Stimulated activated effector memory CD8-positive, alpha-beta T cell treated with anti-CD3 and anti-CD28 coated beads, Interleukin-12 subunit alpha, Interleukin-12 subunit beta, amount 100 ng/mL, for 72 hours (primary cell): Measurements from ENCODE around the gene TASP1.

Source experiments
- ATAC-seq: fragments of 150-1000 bp; cut with Tn5 transposase; 2 replicates; pipeline ENCODE4 v1.10.0; 2021
- DNase-seq, 2 donors: peaks; one replicate each; pipeline ENCODE4 v3.0.0; 2021 to 2022; ENCODE audit warnings: low spot score in 2 of 2
- H3K27ac Mint-ChIP-seq: one replicate; pipeline ENCODE4 v1.8.0; 2022; ENCODE audit warnings: mild to moderate bottlenecking, mixed read lengths
- H3K36me3 Mint-ChIP-seq: one replicate; pipeline ENCODE4 v1.8.0; 2022; ENCODE audit warnings: mild to moderate bottlenecking, mixed read lengths
- H3K4me1 Mint-ChIP-seq: one replicate; pipeline ENCODE4 v1.8.0; 2022; ENCODE audit warnings: mixed read lengths
- H3K4me3 Mint-ChIP-seq: one replicate; pipeline ENCODE4 v1.8.0; 2022; ENCODE audit warnings: mild to moderate bottlenecking, mixed read lengths
- H3K9me3 Mint-ChIP-seq: one replicate; pipeline ENCODE4 v1.8.0; 2022; ENCODE audit warnings: mixed read lengths

TASP1 gene, protein sequence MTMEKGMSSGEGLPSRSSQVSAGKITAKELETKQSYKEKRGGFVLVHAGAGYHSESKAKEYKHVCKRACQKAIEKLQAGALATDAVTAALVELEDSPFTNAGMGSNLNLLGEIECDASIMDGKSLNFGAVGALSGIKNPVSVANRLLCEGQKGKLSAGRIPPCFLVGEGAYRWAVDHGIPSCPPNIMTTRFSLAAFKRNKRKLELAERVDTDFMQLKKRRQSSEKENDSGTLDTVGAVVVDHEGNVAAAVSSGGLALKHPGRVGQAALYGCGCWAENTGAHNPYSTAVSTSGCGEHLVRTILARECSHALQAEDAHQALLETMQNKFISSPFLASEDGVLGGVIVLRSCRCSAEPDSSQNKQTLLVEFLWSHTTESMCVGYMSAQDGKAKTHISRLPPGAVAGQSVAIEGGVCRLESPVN

DNA sequence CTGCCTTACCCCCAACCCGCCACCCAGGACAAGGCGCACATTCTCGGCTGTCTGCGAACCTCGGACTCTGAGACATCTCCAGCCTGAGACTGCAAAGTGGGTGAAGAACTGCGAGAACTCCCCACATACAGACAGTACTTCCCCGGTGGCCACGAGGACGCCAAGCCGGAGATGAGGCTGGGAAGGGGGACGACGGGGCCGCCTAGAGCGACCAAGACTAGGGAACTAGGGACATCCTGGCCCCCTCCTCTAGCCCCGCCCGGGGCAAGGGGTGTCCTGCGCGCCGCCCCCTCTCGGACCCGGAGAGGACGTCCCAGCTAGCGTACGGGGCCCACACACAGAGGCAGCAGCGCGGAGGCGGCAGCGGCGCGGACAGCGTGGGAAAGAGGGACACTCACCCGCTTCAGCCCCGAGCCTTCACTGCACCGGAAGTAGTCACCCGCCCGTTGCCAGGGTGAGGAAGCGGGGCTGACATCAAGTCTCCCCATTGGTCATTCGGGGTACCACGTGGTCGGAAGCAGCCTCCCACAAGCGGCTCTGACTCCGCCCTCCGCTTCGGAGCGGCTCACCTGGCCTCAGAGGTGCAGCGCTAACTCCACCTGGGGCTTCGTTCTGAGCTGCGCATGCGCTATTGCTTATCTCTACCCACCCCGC is at the start of gene TASP1:
TASP1 (minus strand) TSS at position 437 of the 654 bp plus-strand sequence. CDS start 8,854 bp downstream, outside the sequence.
- Mint-ChIP-seq H3K36me3 (peaks cover 12% of the 10 kb centered on the region), H3K27ac (peak within 1 kb of the TSS; percentile 90), H3K4me1 (peaks cover 17% of the 10 kb centered on the region), H3K4me3 (peak within 1 kb of the TSS; percentile 91), H3K9me3 (no peaks in the 10 kb centered on the region)
- ATAC-seq (peak; percentile 99), DNase-seq (peak; percentile 79 to 97)

DNA sequence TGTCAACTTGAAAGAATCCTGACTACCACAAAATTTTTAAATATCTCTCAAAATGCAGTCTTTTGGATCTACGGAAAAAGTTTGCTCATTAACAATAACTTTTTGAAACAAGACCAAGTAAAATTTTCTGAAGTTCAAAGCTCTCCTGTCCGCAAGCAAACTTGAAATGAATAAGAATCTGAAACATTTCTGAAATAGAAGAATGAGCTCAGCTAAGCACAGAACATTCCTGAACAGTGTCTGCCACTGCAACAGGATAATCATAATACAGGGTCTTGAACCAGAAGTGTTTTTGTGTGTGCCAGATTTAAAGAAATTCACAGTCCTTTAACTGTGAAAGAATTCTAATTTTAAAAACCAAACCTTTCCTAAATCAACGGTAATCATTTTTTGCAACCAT is 49.1 kb upstream of the TASP1 start:
- no peaks in the 10 kb centered on the region for H3K9me3 Mint-ChIP-seq
- no peaks in the 10 kb centered on the region for H3K36me3 Mint-ChIP-seq
- no peak for ATAC-seq
- no peak overlapping the region for H3K4me3 Mint-ChIP-seq
- H3K27ac Mint-ChIP-seq, result no peak overlapping the region
- no peak for DNase-seq
- H3K4me1 Mint-ChIP-seq, result peaks cover 7% of the 10 kb centered on the region

DNA sequence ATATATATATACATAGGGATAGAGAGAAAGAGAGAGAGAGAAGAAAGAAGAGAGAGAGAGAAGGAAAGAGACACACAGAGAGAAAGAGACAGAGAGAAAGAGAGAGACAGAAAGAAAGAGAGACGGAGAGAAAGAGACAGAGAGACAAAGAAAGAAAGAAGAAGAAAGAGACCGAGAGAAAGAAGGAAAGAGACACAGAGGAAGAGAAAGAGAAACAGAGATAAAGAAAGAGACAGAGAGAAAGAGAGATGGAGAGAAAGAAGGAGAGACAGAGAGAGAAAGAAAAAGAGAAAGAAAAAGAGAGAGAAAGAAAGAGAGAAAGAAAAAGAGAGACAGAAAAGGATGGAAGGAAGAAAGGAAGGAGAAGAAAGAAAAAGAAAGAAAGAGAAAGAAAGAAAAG is 46.9 kb upstream of the TASP1 start:
- ATAC-seq, result no peak
- no peaks in the 10 kb centered on the region for H3K9me3 Mint-ChIP-seq
- H3K4me3 Mint-ChIP-seq, result no peak overlapping the region
- no peaks in the 10 kb centered on the region for H3K36me3 Mint-ChIP-seq
- H3K4me1 Mint-ChIP-seq, result peaks cover 7% of the 10 kb centered on the region
- H3K27ac Mint-ChIP-seq, result no peak overlapping the region
- DNase-seq, result no peak

DNA sequence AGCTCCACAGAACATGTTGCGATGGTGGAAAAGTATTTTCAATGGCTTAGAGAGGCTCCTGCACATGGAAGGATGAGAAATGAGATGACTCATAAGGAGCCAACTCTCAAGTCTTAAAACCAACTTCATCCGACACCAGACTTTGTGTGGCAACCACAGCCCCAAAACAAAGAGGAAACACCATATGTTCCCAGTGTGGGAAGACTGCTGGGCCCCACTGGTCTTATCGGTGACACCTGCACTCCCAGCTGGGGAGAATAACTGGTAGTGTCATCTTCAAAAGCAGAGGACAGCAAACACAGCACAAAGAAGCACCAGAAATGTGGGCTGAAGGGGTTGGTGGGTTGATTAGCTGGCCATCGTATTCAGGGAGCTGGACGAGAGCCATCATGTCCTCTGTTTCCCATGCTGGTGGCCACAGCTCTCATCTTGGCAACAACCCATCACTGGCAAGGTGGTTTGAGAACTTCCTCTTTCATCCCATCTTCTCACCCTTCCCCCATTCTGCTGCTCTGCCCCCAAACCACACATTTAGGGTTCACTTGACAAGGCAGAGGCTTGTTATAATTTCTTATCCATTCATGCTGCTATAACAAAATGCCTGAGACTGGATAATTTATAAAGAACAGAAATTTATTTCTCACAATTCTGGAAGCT is 46.0 kb upstream of the TASP1 start:
- DNase-seq, result no peak
- peaks cover 7% of the 10 kb centered on the region for H3K4me1 Mint-ChIP-seq
- H3K9me3 Mint-ChIP-seq, result no peaks in the 10 kb centered on the region
- ATAC-seq, result no peak
- no peaks in the 10 kb centered on the region for H3K36me3 Mint-ChIP-seq
- H3K4me3 Mint-ChIP-seq, result no peak overlapping the region
- no peak overlapping the region for H3K27ac Mint-ChIP-seq

DNA sequence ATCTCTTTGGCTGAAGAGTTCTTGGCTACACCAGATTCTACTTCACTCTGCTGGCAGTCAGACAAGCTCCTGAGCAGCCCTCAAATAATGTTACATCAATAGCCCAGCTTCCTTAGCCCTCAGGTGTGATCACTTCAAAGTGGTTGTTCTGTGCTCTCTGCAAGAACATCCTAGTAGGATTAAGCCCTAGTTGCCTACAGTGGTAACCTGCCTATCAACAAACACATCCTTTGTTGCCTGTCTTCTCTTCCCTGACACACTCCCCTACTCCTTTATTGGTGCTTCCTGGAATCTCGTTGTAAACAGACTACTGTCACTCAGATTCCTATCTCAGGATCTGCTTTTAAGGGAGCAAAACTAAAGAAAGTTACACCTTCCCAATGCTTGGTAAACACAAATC is 45.1 kb upstream of the TASP1 start:
- ATAC-seq (no peak), DNase-seq (no peak)
- Mint-ChIP-seq H3K36me3 (no peaks in the 10 kb centered on the region), H3K9me3 (no peaks in the 10 kb centered on the region), H3K27ac (no peak overlapping the region), H3K4me1 (peaks cover 7% of the 10 kb centered on the region), H3K4me3 (no peak overlapping the region)

DNA sequence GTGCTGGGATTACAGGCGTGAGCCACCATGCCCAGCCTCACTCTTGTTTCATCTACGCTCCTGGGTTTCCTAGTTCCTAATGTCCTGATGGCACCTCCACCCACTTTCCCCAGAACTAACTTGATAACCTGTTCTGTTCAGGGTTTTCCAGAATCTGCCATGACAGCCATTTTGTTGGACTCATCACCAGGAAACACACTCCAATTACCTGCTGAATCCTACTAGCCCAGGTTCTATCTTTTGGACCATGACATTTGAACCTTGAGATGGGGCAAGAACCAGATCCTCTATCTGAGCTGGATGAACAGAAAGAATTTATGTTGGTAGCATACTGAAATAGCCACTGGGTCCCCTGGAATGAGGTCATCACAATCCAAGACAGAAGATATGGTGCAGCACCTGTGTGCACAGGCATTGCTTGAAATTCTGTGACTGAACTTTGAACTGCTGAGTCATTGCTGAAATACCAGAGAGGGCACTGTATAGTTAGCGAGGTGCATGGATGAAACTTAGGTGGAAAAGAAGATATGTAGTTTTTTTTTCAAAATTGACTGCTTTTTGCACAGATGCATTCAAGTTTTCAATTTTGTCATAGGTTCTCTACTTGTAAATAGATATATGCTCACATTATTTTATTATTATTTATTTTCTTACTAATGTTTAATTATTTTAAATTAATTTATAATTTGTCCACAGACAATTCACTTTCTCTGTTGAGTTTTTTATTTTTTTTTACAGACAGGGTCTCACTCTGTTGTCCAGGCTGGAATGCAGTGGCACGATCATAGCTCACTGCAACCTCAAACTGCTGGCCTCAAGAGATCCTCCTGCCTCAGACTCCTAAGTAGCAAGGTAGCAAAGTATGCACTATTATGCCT is 42.8 kb upstream of the TASP1 start:
- ATAC-seq (peak; percentile 44), DNase-seq (no peak)
- no peaks in the 10 kb centered on the region for H3K36me3 Mint-ChIP-seq

DNA sequence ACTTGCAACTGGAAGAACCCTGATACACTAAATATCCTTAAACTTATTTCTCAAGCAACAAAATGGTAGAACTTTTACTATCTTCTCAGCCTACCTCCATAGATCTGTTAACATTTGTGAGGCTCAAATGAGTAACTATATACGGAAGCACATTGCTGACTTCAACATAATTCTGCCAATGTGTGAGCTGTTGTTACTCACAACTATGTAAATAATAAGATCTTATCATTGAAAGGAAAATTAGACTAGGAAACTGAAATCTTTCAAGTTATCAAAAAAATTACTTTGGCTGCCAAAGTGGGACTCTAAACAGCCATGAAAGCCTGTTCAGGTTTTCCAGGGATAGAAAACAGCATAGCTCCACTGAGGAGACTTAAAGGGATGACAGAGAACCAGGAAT is 40.2 kb upstream of the TASP1 start:
- H3K9me3 Mint-ChIP-seq, result no peaks in the 10 kb centered on the region
- H3K36me3 Mint-ChIP-seq, result no peaks in the 10 kb centered on the region
- no peaks in the 10 kb centered on the region for H3K4me1 Mint-ChIP-seq
- H3K4me3 Mint-ChIP-seq, result no peak overlapping the region
- no peak overlapping the region for H3K27ac Mint-ChIP-seq
- ATAC-seq (no peak), DNase-seq (no peak)

More for the DNA sequence above, 42.8 kb upstream of the TASP1 start:
- no peak overlapping the region for H3K4me3 Mint-ChIP-seq
- H3K9me3 Mint-ChIP-seq, result no peaks in the 10 kb centered on the region
- H3K27ac Mint-ChIP-seq, result no peak overlapping the region
- H3K4me1 Mint-ChIP-seq, result peaks cover 7% of the 10 kb centered on the region

DNA sequence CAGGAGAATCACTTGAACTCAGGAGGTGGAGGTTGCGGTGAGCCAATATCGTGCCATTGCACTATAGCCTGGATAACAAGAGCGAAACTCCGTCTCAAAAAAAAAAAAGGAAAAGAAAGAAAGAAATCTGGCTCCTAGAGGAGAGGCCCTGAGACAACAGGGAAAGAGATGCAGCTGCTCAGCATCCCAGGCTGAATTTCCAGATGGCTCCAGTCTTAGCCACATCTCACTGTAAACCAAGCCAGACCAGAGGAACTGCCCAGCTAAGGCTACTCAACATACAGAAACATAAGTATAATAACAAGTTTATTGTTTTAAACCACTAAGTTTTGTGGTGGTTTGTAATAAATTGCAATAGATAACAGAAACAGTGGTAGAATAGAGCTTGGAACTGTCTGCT is 38.5 kb upstream of the TASP1 start:
- H3K27ac Mint-ChIP-seq, result no peak overlapping the region
- no peaks in the 10 kb centered on the region for H3K4me1 Mint-ChIP-seq
- H3K9me3 Mint-ChIP-seq, result no peaks in the 10 kb centered on the region
- ATAC-seq, result no peak
- no peak for DNase-seq
- no peak overlapping the region for H3K4me3 Mint-ChIP-seq
- H3K36me3 Mint-ChIP-seq, result no peaks in the 10 kb centered on the region

DNA sequence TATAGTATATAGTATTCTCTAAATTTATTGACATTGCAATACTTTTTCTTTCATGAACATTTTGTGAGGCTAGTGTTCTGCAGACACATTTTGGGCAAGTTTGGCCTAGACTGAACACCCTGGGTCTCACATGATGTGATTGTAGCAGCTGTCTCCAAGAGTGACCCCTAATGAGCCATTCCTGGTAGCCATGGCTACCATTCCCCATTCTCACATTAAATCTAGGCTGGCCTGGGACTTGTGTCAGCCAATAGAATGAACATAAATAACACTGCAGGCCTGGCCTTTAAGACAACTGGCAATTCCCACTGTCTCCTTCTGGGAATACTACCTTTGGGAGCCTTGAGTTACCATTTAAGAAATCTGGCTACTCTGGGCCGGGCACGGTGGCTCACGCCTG is 38.0 kb upstream of the TASP1 start:
- H3K36me3 Mint-ChIP-seq, result no peaks in the 10 kb centered on the region
- H3K9me3 Mint-ChIP-seq, result no peaks in the 10 kb centered on the region
- no peaks in the 10 kb centered on the region for H3K4me1 Mint-ChIP-seq
- no peak overlapping the region for H3K27ac Mint-ChIP-seq
- ATAC-seq, result no peak
- no peak for DNase-seq
- H3K4me3 Mint-ChIP-seq, result no peak overlapping the region

DNA sequence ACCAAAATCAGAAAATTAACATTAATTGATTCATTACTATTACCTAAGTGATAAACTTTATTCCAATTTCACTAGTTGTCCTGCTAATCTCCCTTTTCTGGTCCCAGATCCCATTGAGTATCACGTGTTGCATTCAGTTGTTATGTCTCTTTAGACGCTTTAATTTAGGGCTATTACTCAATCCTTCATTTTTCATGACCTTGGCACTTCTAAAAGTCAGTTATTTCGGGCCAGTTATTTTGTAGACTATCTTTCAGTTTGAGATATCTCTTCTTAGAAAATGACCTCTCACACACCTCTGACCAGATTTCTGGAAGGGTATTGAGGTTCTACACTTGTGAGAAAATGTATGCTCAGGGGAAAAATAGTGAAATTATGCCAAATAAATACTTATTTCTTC is 34.0 kb upstream of the TASP1 start:
- H3K4me1 Mint-ChIP-seq, result no peaks in the 10 kb centered on the region
- H3K9me3 Mint-ChIP-seq, result no peaks in the 10 kb centered on the region
- H3K4me3 Mint-ChIP-seq, result no peak overlapping the region
- no peaks in the 10 kb centered on the region for H3K36me3 Mint-ChIP-seq
- DNase-seq (no peak), ATAC-seq (no peak)
- H3K27ac Mint-ChIP-seq, result no peak overlapping the region

DNA sequence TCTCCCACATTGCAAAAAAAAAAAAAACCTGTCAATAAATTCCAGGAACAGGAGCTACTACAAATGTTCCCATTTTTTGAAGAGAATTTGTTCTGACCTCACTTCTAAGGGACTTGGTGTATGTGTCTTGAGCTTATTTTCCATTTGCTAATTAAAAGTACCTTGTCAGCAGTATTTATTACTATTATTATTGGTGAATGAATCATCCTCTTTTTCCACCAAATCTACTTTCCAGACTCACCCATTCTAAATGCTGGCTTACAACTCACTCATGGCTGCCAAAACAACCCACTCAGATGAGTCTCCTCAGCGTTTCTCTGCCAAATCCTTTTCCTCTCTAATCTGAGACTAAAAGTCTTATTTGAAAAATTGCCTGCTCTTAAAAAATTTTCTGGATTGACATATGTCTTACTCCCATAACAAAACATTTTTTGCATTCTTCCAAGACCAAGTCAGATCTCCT is 33.2 kb upstream of the TASP1 start:
- no peak for DNase-seq
- H3K4me3 Mint-ChIP-seq, result no peak overlapping the region
- ATAC-seq, result no peak
- no peaks in the 10 kb centered on the region for H3K36me3 Mint-ChIP-seq
- no peaks in the 10 kb centered on the region for H3K4me1 Mint-ChIP-seq
- H3K9me3 Mint-ChIP-seq, result no peaks in the 10 kb centered on the region
- no peak overlapping the region for H3K27ac Mint-ChIP-seq

DNA sequence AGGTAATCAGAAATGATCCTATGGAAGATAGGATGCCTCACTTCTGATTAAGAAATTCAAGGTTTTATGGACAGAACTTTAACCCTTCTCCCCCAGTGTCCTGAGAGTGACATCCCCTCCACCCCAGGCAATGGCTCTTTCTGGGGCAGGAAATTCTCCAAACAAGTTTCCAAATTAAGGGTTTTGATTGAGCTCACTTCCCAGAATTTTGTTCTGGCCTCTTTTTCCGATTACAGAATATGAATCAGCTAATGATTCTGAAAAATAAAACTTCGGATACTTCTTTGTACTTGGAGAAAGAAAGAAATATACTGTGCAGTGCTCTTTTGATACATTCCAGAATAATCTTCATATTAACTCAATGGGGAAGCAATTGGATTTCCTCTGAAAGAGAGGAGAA is 32.8 kb upstream of the TASP1 start:
- no peaks in the 10 kb centered on the region for H3K9me3 Mint-ChIP-seq
- DNase-seq (no peak), ATAC-seq (no peak)
- H3K27ac Mint-ChIP-seq, result no peak overlapping the region
- H3K4me1 Mint-ChIP-seq, result no peaks in the 10 kb centered on the region
- H3K36me3 Mint-ChIP-seq, result no peaks in the 10 kb centered on the region
- H3K4me3 Mint-ChIP-seq, result no peak overlapping the region

DNA sequence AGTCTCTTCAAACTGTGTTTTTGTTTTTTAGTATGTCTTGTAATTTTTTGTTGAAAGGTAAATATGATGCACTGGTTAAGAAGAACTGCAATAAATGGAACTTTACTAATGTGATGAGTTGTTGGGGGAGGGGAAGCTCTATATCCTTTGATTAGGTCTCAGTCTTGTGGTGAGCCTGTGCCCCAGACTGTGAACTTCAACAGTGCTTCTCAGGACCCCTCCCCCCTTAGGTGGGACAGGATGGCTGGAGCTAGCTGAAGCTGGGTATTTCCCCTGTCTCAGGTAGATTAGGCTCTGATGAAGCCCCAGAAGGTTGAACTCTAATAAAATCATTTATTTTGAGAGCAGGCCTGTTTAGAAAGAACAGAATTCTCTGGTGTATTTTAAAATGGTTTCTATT is 31.4 kb upstream of the TASP1 start:
- DNase-seq, result no peak
- Mint-ChIP-seq H3K36me3 (no peaks in the 10 kb centered on the region), H3K9me3 (no peaks in the 10 kb centered on the region), H3K4me3 (no peak overlapping the region), H3K4me1 (no peaks in the 10 kb centered on the region), H3K27ac (no peak overlapping the region)
- ATAC-seq, result no peak

DNA sequence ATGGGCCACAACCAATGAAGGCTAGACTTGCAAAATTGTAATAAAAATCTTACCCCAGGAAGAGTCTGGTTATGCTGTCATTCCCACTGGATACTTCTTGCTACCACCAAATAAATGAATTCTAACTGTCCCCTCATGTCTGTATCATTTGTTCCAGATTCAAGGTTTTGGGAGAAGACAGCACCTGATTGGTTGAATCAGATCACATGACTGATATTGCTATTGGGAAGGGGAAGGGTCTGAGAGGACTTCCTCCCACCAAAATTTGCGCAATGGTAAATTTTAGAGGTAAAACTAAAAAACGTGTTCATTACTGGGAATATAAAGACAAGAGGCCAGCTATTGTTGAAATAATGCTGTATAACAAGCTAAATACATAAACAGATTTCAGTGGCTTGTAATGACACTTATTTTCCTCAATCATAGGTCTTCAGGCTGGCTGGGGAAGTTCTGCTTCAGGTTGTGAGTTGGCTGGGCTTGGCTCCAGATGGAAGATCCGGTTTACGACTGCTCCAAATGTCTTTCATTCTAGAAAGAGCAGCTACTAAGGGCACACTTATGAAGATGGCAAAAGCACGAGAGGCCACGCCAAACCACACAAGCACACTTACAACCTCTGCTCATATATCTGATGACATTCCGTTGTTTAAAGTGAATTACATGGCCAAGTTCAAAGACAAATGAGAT is 27.1 kb upstream of the TASP1 start:
- ATAC-seq (no peak), DNase-seq (no peak)
- Mint-ChIP-seq H3K27ac (no peak overlapping the region), H3K4me3 (no peak overlapping the region), H3K36me3 (no peaks in the 10 kb centered on the region), H3K4me1 (no peaks in the 10 kb centered on the region), H3K9me3 (no peaks in the 10 kb centered on the region)
